ENCODE results near the gene MAN2B2. TPM values are rescaled to one million over a fixed set of nuclear protein-coding genes. Genes with fewer than 3 reads are reported as not detected.

The MAN2B2 gene
- total and polyA plus RNA-seq, 2 of the 8 experiments (the other 6 are each of a cell fraction or from before 2014, with no cell fraction given): 3.3 to 4.0 TPM

DNA sequence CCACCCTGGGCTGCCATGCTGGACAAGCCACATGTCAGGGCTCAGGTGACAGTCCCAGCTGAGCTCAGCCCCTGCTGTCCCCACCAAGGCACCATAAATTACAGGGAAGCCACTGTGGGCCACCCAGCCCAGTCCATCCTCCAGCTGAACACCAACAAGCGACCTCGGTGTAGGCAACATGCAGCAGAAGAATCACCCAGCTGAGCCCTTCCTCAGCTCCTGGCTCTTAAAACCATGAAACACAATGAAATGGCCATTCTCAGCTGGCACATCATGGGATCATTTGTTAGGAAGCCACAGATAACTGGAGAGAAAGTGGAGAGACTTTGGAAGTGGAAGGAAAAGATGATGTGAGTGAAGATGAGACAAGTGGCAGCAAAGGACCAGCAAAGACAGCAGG is 23.3 kb upstream of the MAN2B2 start:
- POLR2A ChIA-PET (ENCODE audit: partially characterized antibody): no interaction called here
- H3K27me3 ChIP-seq (replicated peaks in 1 of 4; ENCODE audit: control insufficient read depth in 3 of 4, extremely low read depth in 1 of 4, insufficient read depth in 3 of 4, low read length in 3 of 4): peaks cover 0 to 4% (median 0%) of the 10 kb centered on the region in 4 experiments; a peak in 2 of 7 replicates

More for the DNA sequence above, 23.3 kb upstream of the MAN2B2 start:
- H4K8ac ChIP-seq (ENCODE audit: extremely low read depth, insufficient read depth, low read length): no peak overlapping the region
- no peak overlapping the region for H3K18ac ChIP-seq (ENCODE audit: extremely low read depth, low read length)
- H3K4me2 ChIP-seq (ENCODE audit: insufficient read depth in 1 of 2, low read depth in 2 of 2, low read length in 2 of 2): no peak overlapping the region
- H2AK5ac ChIP-seq (ENCODE audit: low read depth, low read length): no peak overlapping the region
- no peak overlapping the region for H4K91ac ChIP-seq (replicated peaks; ENCODE audit: insufficient read length, low read length)
- no peak overlapping the region; the same call in 1 of the 2 replicates for H2BK5ac ChIP-seq (ENCODE audit: low read depth, low read length)
- no peak overlapping the region for H2AFZ ChIP-seq (ENCODE audit: low read length)
- no peaks in the 10 kb centered on the region for H3K79me1 ChIP-seq (ENCODE audit: low read depth, low read length)
- H4K20me1 ChIP-seq (replicated peaks in 1 of 2; ENCODE audit: control insufficient read depth in 1 of 2, insufficient read depth in 2 of 2, low read length in 2 of 2): no peaks in the 10 kb centered on the region
- H2BK15ac ChIP-seq (ENCODE audit: low read length): no peak overlapping the region
- no peak overlapping the region for H4K5ac ChIP-seq (ENCODE audit: insufficient read length, low read depth, low read length)
- H2BK12ac ChIP-seq (ENCODE audit: low read depth, low read length): no peak overlapping the region
- no peaks in the 10 kb centered on the region for H3K79me2 ChIP-seq (ENCODE audit: control insufficient read depth in 1 of 2, insufficient read depth in 2 of 2, low read length in 2 of 2)
- H3K4ac ChIP-seq (replicated peaks; ENCODE audit: insufficient read length, low read depth, low read length): no peak overlapping the region
- no peak overlapping the region for H3K9ac ChIP-seq (replicated peaks in 1 of 4; ENCODE audit: extremely low read depth in 1 of 4, low read depth in 3 of 4, low read length in 3 of 4)
- FAIRE-seq (no peak), DNase-seq (ENCODE audit: low read depth in 1 of 2, low spot score in 2 of 2) (no peak)
- CTCF ChIA-PET (ENCODE audit: partially characterized antibody): interaction anchor here (1.2 to 7.3 kb wide), 4 partner anchors 9 to 220 kb away, joined by 3 to 58 read pairs (median 28); no protein-coding TSS in a partner anchor
- H2BK20ac ChIP-seq (ENCODE audit: low read length): no peak overlapping the region
- no peak overlapping the region for H3K56ac ChIP-seq (replicated peaks; ENCODE audit: insufficient read length, low read depth, low read length)
- peaks cover 2 to 4% of the 10 kb centered on the region in 2 experiments; a peak in 2 of 4 replicates for H3K9me3 ChIP-seq (ENCODE audit: insufficient read depth in 2 of 2, low read depth in 1 of 2, low read length in 1 of 2)
- no peak overlapping the region for H3K14ac ChIP-seq (ENCODE audit: insufficient read length)
- no peak overlapping the region for H2BK120ac ChIP-seq (replicated peaks; ENCODE audit: low read depth, low read length)
- H3K23me2 ChIP-seq (ENCODE audit: low read depth, low read length): no peaks in the 10 kb centered on the region
- no peaks in the 10 kb centered on the region for H3K36me3 ChIP-seq (ENCODE audit: control insufficient read depth in 2 of 4, insufficient read depth in 4 of 4, low read length in 3 of 4)
- H3K27ac ChIP-seq (ENCODE audit: low read depth, low read length): no peak overlapping the region
- no peak for TF ChIP-seq MAFK (IDR thresholded peaks at IDR 0.05; ENCODE audit: low read depth, low read length)
- TF ChIP-seq KDM4A (IDR thresholded peaks at IDR 0.05; ENCODE audit: low read depth, low read length, severe bottlenecking): no peak
- no peak for TF ChIP-seq CHD2 (IDR thresholded peaks at IDR 0.05; ENCODE audit: low read length)
- no peak for TF ChIP-seq POLR2AphosphoS5 (IDR thresholded peaks at IDR 0.05; ENCODE audit: low read depth, low read length)
- no peak for TF ChIP-seq CEBPB (IDR thresholded peaks at IDR 0.05; ENCODE audit: low read depth, low read length)
- H3K4me3 ChIP-seq (ENCODE audit: extremely low read depth in 1 of 4, insufficient read depth in 2 of 4, low read depth in 3 of 4, low read length in 4 of 4): no peak overlapping the region
- H3K23ac ChIP-seq (ENCODE audit: insufficient read length): no peak overlapping the region
- WGBS, 2 experiments (ENCODE audit: extremely low coverage in 1 of 2, insufficient coverage in 1 of 2, insufficient read length in 1 of 2, insufficient replicate concordance in 2 of 2, low coverage in 1 of 2, low lambda C conversion rate in 2 of 2, missing lambda C conversion rate in 1 of 2): 87% methylated on average over 2 of the region's 2 CpGs; no CpG with 5 or more reads in 1 of the 2 experiments
- no peaks in the 10 kb centered on the region for H3K4me1 ChIP-seq (replicated peaks in 1 of 4; ENCODE audit: control insufficient read depth in 3 of 4, insufficient read depth in 4 of 4, low read length in 3 of 4)

All from H1 (cell line).